ENCODE data around the gene RNF150.

- no peak for TF ChIP-seq GATA3 (IDR thresholded peaks at IDR 0.05; ENCODE audit: low read depth, low read length)
- no peak for TF ChIP-seq GATA2 (IDR thresholded peaks at IDR 0.05; ENCODE audit: low read depth, low read length)
These were observed 314.8 kb downstream of the RNF150 start for GRCh38 chr4:140818433-140818832.

All from SH-SY5Y (cell line).